A549 (cell line): ENCODE data around the gene ANKRD63. TPM values are rescaled to one million over a fixed set of nuclear protein-coding genes. Genes with fewer than 3 reads are reported as not detected.

ENCODE experiments used
- ATAC-seq, 2 experiments: fragments of 200-7000 bp in 1 of 2; fragments of >200 bp in 1 of 2; cut with Nextera tagmentation in 1 of 2; cut with Tn5 transposase in 1 of 2; 3 replicates each; pipeline versions ENCODE4 v1.8.0 to v1.9.1; 2018 to 2020; ENCODE audit warnings: mild to moderate bottlenecking in 1 of 2, moderate library complexity in 1 of 2
- CTCF ChIA-PET: fragments of 300-600 bp; sonication (Branson Sonifier 250); formaldehyde crosslinking; extraction: SDS; loops from one replicate; lab custom pipeline; 2021; ENCODE audit warnings: antibody characterized with exemption, inconsistent platforms; lab: Yijun Ruan, JAX
- POLR2A ChIA-PET: fragments of 350-600 bp; formaldehyde crosslinking; extraction: SDS; loops from one replicate; lab custom pipeline; 2021; ENCODE audit warnings: antibody characterized with exemption, inconsistent platforms; lab: Yijun Ruan, JAX
- DNase-seq, 2 experiments: peaks; one replicate each; pipeline versions ENCODE4 v3.0.0 to v3.0.0-alpha.2; 2011 to 2016; ENCODE audit warnings: low read depth in 1 of 2, low spot score in 1 of 2
- FAIRE-seq: peaks from 2 replicates; lab custom pipeline; 2011; peaks lifted over from hg19 to GRCh38; lab: Jason Lieb, UNC
- H3K27ac ChIP-seq, 2 experiments: fragments of >200 bp; sonication (Bioruptor Twin); formaldehyde crosslinking; 3 replicates each; pipeline ENCODE4 v1.5.1; 2016 to 2017
- H3K4me1 ChIP-seq: fragments of >200 bp; sonication (Bioruptor Twin); formaldehyde crosslinking; 3 replicates; pipeline ENCODE4 v1.6.1; 2016
- H3K4me2 ChIP-seq: fragments of >200 bp; sonication (Bioruptor Twin); formaldehyde crosslinking; 3 replicates; pipeline ENCODE4 v1.6.1; 2016
- H3K4me3 ChIP-seq: fragments of >200 bp; sonication (Bioruptor Twin); formaldehyde crosslinking; 3 replicates; pipeline ENCODE4 v1.5.1; 2016
- H3K9me3 ChIP-seq: fragments of >200 bp; sonication (Bioruptor Twin); formaldehyde crosslinking; 3 replicates; pipeline ENCODE4 v1.6.1; 2016
- CBX2 ChIP-seq: fragments of 200-600 bp; sonication (generic); IDR thresholded peaks from 2 replicates; pipeline ENCODE4 v1.6.1; 2016; ENCODE audit warnings: low read depth, mild to moderate bottlenecking, borderline replicate concordance
- CBX8 ChIP-seq: fragments of 200-600 bp; sonication (generic); IDR thresholded peaks from 2 replicates; pipeline ENCODE4 v1.6.1; 2016
- CEBPB ChIP-seq, 2 experiments: fragments of >200 bp in 1 of 2; sonication (Bioruptor Twin) in 1 of 2; formaldehyde crosslinking in 1 of 2; IDR thresholded peaks; 2 replicates each; pipeline ENCODE4 v1.6.1; 2012 to 2016
- EHF ChIP-seq: fragments of 250-450 bp; sonication (Bioruptor Pico); IDR thresholded peaks from 2 replicates; pipeline ENCODE4 v1.5.0; 2020; ENCODE audit warnings: mild to moderate bottlenecking
- EP300 ChIP-seq, 2 experiments: fragments of >200 bp; sonication (Bioruptor Twin); formaldehyde crosslinking; IDR thresholded peaks; 2 replicates in 1 of 2; 3 replicates in 1 of 2; pipeline ENCODE4 v1.6.1; 2016 to 2017
- ESRRA ChIP-seq: fragments of 150-350 bp; IDR thresholded peaks from 2 replicates; pipeline ENCODE4 v1.6.1; 2014; ENCODE audit warnings: mild to moderate bottlenecking, low read length, borderline replicate concordance
- FOSB ChIP-seq: fragments of 250-450 bp; sonication (Bioruptor Pico); IDR thresholded peaks from 2 replicates; pipeline ENCODE4 v1.5.0; 2020; ENCODE audit warnings: mild to moderate bottlenecking, moderate library complexity
- FOSL2 ChIP-seq, 2 experiments: fragments of 450-650 bp in 1 of 2; fragments of >200 bp in 1 of 2; sonication (Bioruptor Twin) in 1 of 2; formaldehyde crosslinking; IDR thresholded peaks; 2 replicates each; pipeline versions ENCODE4 v1.5.0 to v1.6.1; 2016 to 2020; ENCODE audit warnings: mild to moderate bottlenecking in 1 of 2, moderate library complexity in 1 of 2
- GATA3 ChIP-seq: IDR thresholded peaks from 2 replicates; pipeline ENCODE4 v1.6.1; 2012; ENCODE audit warnings: borderline replicate concordance
- HDAC2 ChIP-seq: fragments of 200-600 bp; sonication (generic); IDR thresholded peaks from 2 replicates; pipeline ENCODE4 v1.6.1; 2016
- HES2 ChIP-seq: fragments of >200 bp; sonication (Bioruptor Twin); formaldehyde crosslinking; IDR thresholded peaks from 2 replicates; pipeline ENCODE4 v1.6.1; 2016
- JUN ChIP-seq, 2 experiments: fragments of >200 bp; sonication (Bioruptor Twin); formaldehyde crosslinking; IDR thresholded peaks; 2 replicates in 1 of 2; 3 replicates in 1 of 2; pipeline ENCODE4 v1.6.1; 2016 to 2017
- JUNB ChIP-seq: fragments of >200 bp; sonication (Bioruptor Twin); formaldehyde crosslinking; IDR thresholded peaks from 2 replicates; pipeline ENCODE4 v1.6.1; 2016
- KDM1A ChIP-seq: fragments of 200-600 bp; sonication (generic); IDR thresholded peaks from 2 replicates; pipeline ENCODE4 v1.6.1; 2016; ENCODE audit warnings: low read depth, mild to moderate bottlenecking
- NR3C1 ChIP-seq: fragments of >200 bp; sonication (Bioruptor Twin); formaldehyde crosslinking; IDR thresholded peaks from 3 replicates; pipeline ENCODE4 v1.6.1; 2017
- PBX3 ChIP-seq: IDR thresholded peaks from 2 replicates; pipeline ENCODE4 v1.6.1; 2012
- PHF8 ChIP-seq: fragments of 200-600 bp; sonication (generic); IDR thresholded peaks from 2 replicates; pipeline ENCODE4 v1.6.1; 2016; ENCODE audit warnings: low read depth, mild to moderate bottlenecking, antibody characterized with exemption, moderate library complexity, borderline replicate concordance
- POLR2A ChIP-seq: IDR thresholded peaks from 2 replicates; pipeline ENCODE4 v1.6.1; 2012; ENCODE audit warnings: mild to moderate bottlenecking, low read length
- POLR2AphosphoS2 ChIP-seq: conservative IDR thresholded peaks from 2 replicates; pipeline ENCODE4 v1.6.1; 2012; ENCODE audit warnings: low read length, improper control_type of control experiment, inconsistent platforms
- RARB ChIP-seq: fragments of 250-450 bp; sonication (Bioruptor Pico); IDR thresholded peaks from 2 replicates; pipeline ENCODE4 v1.8.0; 2021; ENCODE audit warnings: mild to moderate bottlenecking, moderate library complexity
- RFX5 ChIP-seq: fragments of 450-650 bp; IDR thresholded peaks from 2 replicates; pipeline ENCODE4 v1.7.1; 2014; ENCODE audit warnings: antibody characterized with exemption, mild to moderate bottlenecking, moderate library complexity
- SMC3 ChIP-seq: fragments of >200 bp; sonication (Bioruptor Twin); formaldehyde crosslinking; IDR thresholded peaks from 3 replicates; pipeline ENCODE4 v1.6.1; 2018; ENCODE audit warnings: inconsistent platforms
- TFCP2L1 ChIP-seq: fragments of 250-450 bp; sonication (Bioruptor Pico); IDR thresholded peaks from 2 replicates; pipeline ENCODE4 v1.5.0; 2021; ENCODE audit warnings: mild to moderate bottlenecking
- ZC3H11A ChIP-seq: fragments of 450-650 bp; IDR thresholded peaks from 2 replicates; pipeline ENCODE4 v1.6.1; 2014; ENCODE audit warnings: antibody characterized with exemption, mild to moderate bottlenecking
- ZFP36 ChIP-seq: fragments of 450-650 bp; IDR thresholded peaks from 2 replicates; pipeline ENCODE4 v1.6.1; 2014; ENCODE audit warnings: borderline replicate concordance; ENCODE audit not compliant: partially characterized antibody
- ZSCAN20 ChIP-seq: fragments of 250-450 bp; sonication (Bioruptor Pico); IDR thresholded peaks from 2 replicates; pipeline ENCODE4 v1.8.0; 2022; ENCODE audit warnings: mild to moderate bottlenecking, moderate library complexity
- WGBS: methylation state at CpG from one replicate; pipeline ENCODE4 v1.1.6; 2017; ENCODE audit errors: missing lambda C conversion rate; 5-methylcytosine and 5-hydroxymethylcytosine counted together
- polyA plus RNA-seq, 4 experiments: library from polyadenylated mRNA; depleted of rRNA in 3 of 4; stranded (reverse); fragments of >200 nt; fragmentation: RNase III in 1 of 4; extraction: RNeasy Plus Mini Kit Qiagen cat#74134 plus additional on column Dnase treatment in 1 of 4; gene quantifications; 2 replicates in 3 of 4; 3 replicates in 1 of 4; pipeline ENCODE4 v1.2.3, GENCODE V29; 2011 to 2017

ANKRD63 gene
- polyA plus RNA-seq, 2 of the 4 experiments (the other 2 are of a cell fraction), result 0.25 TPM; not detected in 1

- POLR2A ChIA-PET, result no interaction called here
- no peak for FAIRE-seq
- no peak overlapping the region for H3K27ac ChIP-seq
- peaks cover 6% of the 10 kb centered on the region; the same call in 1 of the 3 replicates for H3K4me1 ChIP-seq
- no peak for ATAC-seq
- TF ChIP-seq CBX8, result peak; percentile 37; the same call in 1 of the 2 replicates
- TF ChIP-seq ZC3H11A, result no peak
- CTCF ChIA-PET, result interaction anchor here (0.8 to 18.2 kb wide), 5 partner anchors 20 to 61 kb away, joined by 3 to 203 read pairs (median 4); partner anchors contain the start of gene CCDC9B
- no peak for DNase-seq
- no peak overlapping the region for H3K4me2 ChIP-seq
- H3K9me3 ChIP-seq, result no peaks in the 10 kb centered on the region
- no peak overlapping the region for H3K4me3 ChIP-seq
- WGBS, result 49% methylated on average over 4 of the region's 4 CpGs
Observed at GRCh38 chr15:40317580-40317979, 34.7 kb upstream of the ANKRD63 start.

GRCh38 chr15:40316931-40317330 lies 34.1 kb upstream of the ANKRD63 start:
- H3K4me1 ChIP-seq, result peaks cover 6% of the 10 kb centered on the region; the same call in 1 of the 3 replicates
- H3K4me2 ChIP-seq, result no peak overlapping the region
- ChIA-PET POLR2A (no interaction called here), CTCF (interaction anchor here (1.4 to 18.2 kb wide), 4 partner anchors 9 to 48 kb away, joined by 4 to 203 read pairs (median 72); partner anchors contain the start of genes CCDC9B and PLCB2)
- FAIRE-seq (no peak), ATAC-seq (no peak), DNase-seq (no peak)
- no peaks in the 10 kb centered on the region for H3K9me3 ChIP-seq
- H3K27ac ChIP-seq, result no peak overlapping the region
- WGBS, result 40% methylated on average over 3 of the region's 3 CpGs
- no peak for TF ChIP-seq ZFP36
- no peak for TF ChIP-seq TFCP2L1 (CRISPR knock-in tag)
- TF ChIP-seq RARB (CRISPR knock-in tag), result no peak
- TF ChIP-seq SMC3, result no peak
- TF ChIP-seq HDAC2, result no peak
- no peak for TF ChIP-seq JUN (IDR thresholded peaks at IDR 0.05)
- TF ChIP-seq POLR2AphosphoS2, result no peak
- no peak for TF ChIP-seq FOSB (CRISPR knock-in tag)
- no peak for TF ChIP-seq KDM1A
- TF ChIP-seq POLR2A, result no peak
- H3K4me3 ChIP-seq, result no peak overlapping the region

- ChIA-PET POLR2A (no interaction called here), CTCF (interaction anchor here (0.8 to 18.2 kb wide), 5 partner anchors 7 to 39 kb away, joined by 3 to 203 read pairs (median 3); partner anchors contain the start of gene INAFM2)
- FAIRE-seq (no peak), ATAC-seq (no peak), DNase-seq (no peak)
- WGBS, result 60% methylated on average over 4 of the region's 4 CpGs
- Histone ChIP-seq H3K4me2 (no peak overlapping the region), H3K4me1 (peaks cover 6% of the 10 kb centered on the region; the same call in 1 of the 3 replicates)
- TF ChIP-seq RARB (CRISPR knock-in tag) (no peak), HES2 (no peak)
- TF ChIP-seq, all 56 proteins: peak for 0
- no peak overlapping the region for H3K27ac ChIP-seq
- H3K9me3 ChIP-seq, result no peaks in the 10 kb centered on the region
- no peak overlapping the region for H3K4me3 ChIP-seq
Observed at GRCh38 chr15:40314723-40315276, 31.9 kb upstream of the ANKRD63 start.

DNA sequence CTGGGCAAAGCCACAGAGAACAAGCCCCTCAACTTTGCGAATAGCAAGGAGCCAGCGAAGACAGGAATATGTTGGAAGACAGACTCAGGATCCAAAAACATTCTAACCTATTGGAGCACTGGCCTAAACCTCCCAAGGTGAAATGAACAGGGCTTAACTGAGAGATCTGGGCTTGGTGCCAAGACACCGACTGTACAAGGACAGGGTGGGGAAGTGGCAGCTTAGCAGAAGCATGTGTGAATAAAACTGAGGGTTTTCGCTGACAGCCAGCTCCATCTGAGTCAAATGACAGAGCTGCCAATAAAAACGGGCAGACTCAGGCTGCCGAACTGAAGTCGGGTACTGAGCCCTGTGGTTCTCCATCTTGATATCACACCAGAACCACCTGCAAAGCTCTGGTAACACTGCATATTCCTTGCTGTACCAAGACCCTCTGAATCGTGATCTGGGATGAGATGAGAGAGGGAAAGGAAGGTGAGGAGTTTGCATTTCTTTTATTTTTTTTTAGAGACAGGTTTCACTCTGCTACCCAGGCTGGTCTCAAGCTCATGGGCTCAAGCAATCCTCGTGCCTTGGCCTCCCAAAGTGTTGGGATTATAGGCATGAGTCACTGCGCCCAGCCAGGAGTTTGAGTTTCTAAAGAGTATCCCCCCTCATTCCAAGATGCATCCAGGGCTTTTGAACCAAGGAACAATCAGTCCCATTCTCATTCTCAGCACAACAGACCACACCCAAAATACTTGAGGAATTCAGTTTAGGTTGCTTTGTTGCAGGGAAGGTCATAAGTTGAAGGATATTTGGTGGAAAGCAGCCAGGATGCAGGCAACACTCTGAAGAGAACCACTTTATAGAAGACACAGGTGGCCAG lies 30.9 kb upstream of the ANKRD63 start:
- Histone ChIP-seq H3K4me2 (peak overlapping the region; percentile 15; the same call in 1 of the 3 replicates), H3K9me3 (no peaks in the 10 kb centered on the region), H3K4me1 (peaks cover 6% of the 10 kb centered on the region; the same call in 1 of the 3 replicates), H3K27ac (no peak overlapping the region), H3K4me3 (no peak overlapping the region)
- DNase-seq (no peak), ATAC-seq (no peak), FAIRE-seq (no peak)
- CTCF ChIA-PET, result interaction anchor here (0.7 to 18.2 kb wide), 7 partner anchors 8 to 108 kb away, joined by 3 to 203 read pairs (median 5); partner anchors contain the start of genes ANKRD63 and INAFM2
- 40% methylated on average over 10 of the region's 10 CpGs for WGBS
- POLR2A ChIA-PET, result no interaction called here
- TF ChIP-seq PHF8 (no peak), PBX3 (no peak), FOSL2 (IDR thresholded peaks at IDR 0.05) (no peak), FOSL2 (CRISPR knock-in tag; IDR thresholded peaks at IDR 0.05) (no peak), CEBPB (IDR thresholded peaks at IDR 0.05) (no peak), JUNB (no peak), ESRRA (no peak), ZSCAN20 (CRISPR knock-in tag) (no peak), RFX5 (no peak), EHF (CRISPR knock-in tag) (no peak), POLR2AphosphoS2 (no peak), EP300 (IDR thresholded peaks at IDR 0.05) (no peak), GATA3 (no peak), NR3C1 (no peak), CBX2 (no peak)
